HepG2 (cell line): ENCODE measurements around the gene FARSB. TPM values are rescaled to one million over a fixed set of nuclear protein-coding genes. Genes with fewer than 3 reads are reported as not detected.

Source experiments
- CTCF ChIP-seq: sonication (generic); formaldehyde crosslinking; IDR thresholded peaks from 2 replicates; pipeline ENCODE4 v1.5.0; 2020; ENCODE audit warnings: mild to moderate bottlenecking, missing genetic modification reagents, moderate library complexity
- DDIT3 ChIP-seq: sonication (generic); formaldehyde crosslinking; IDR thresholded peaks from 2 replicates; pipeline ENCODE4 v1.4.0; 2020; ENCODE audit warnings: mild to moderate bottlenecking, missing genetic modification reagents
- ELF4 ChIP-seq: sonication (generic); formaldehyde crosslinking; IDR thresholded peaks from 2 replicates; pipeline ENCODE4 v1.5.0; 2020; ENCODE audit warnings: missing genetic modification reagents, mild to moderate bottlenecking, moderate library complexity, borderline replicate concordance
- HOMEZ ChIP-seq: IDR thresholded peaks from 2 replicates; pipeline ENCODE4 v1.6.1; 2016; ENCODE audit warnings: low read depth
- KDM4B ChIP-seq: sonication (generic); formaldehyde crosslinking; IDR thresholded peaks from 2 replicates; pipeline ENCODE4 v1.4.0; 2020; ENCODE audit warnings: missing genetic modification reagents
- NR1H2 ChIP-seq: sonication (generic); formaldehyde crosslinking; IDR thresholded peaks from 2 replicates; pipeline ENCODE4 v1.8.1; 2022; ENCODE audit warnings: low read depth, missing genetic modification reagents, borderline replicate concordance
- SMARCC2 ChIP-seq: fragments of 450-650 bp; IDR thresholded peaks from 2 replicates; pipeline ENCODE4 v1.6.1; 2017; ENCODE audit warnings: antibody characterized with exemption, mild to moderate bottlenecking
- SP4 ChIP-seq: sonication (generic); formaldehyde crosslinking; IDR thresholded peaks from 2 replicates; pipeline ENCODE4 v1.8.1; 2023; ENCODE audit warnings: mild to moderate bottlenecking, missing genetic modification reagents
- STAG1 ChIP-seq: sonication (generic); formaldehyde crosslinking; IDR thresholded peaks from 2 replicates; pipeline ENCODE4 v1.4.0; 2020; ENCODE audit warnings: missing genetic modification reagents
- ZNF225 ChIP-seq: sonication (generic); formaldehyde crosslinking; IDR thresholded peaks from 2 replicates; pipeline ENCODE4 v1.4.0; 2020; ENCODE audit warnings: mild to moderate bottlenecking, missing genetic modification reagents
- ZNF251 ChIP-seq: sonication (generic); formaldehyde crosslinking; IDR thresholded peaks from 2 replicates; pipeline ENCODE4 v1.9.0; 2021; ENCODE audit warnings: mild to moderate bottlenecking, missing genetic modification reagents
- ZNF382 ChIP-seq: sonication (generic); formaldehyde crosslinking; IDR thresholded peaks from 2 replicates; pipeline ENCODE4 v1.5.0; 2020; ENCODE audit warnings: missing genetic modification reagents, mild to moderate bottlenecking, borderline replicate concordance
- ZNF530 ChIP-seq: sonication (generic); formaldehyde crosslinking; IDR thresholded peaks from 2 replicates; pipeline ENCODE4 v1.5.0; 2020; ENCODE audit warnings: low read depth, mild to moderate bottlenecking, missing genetic modification reagents
- ZNF609 ChIP-seq: sonication (generic); formaldehyde crosslinking; IDR thresholded peaks from 2 replicates; pipeline ENCODE4 v1.4.0; 2020; ENCODE audit warnings: mild to moderate bottlenecking, missing genetic modification reagents, borderline replicate concordance
- ZNF615 ChIP-seq: sonication (generic); formaldehyde crosslinking; IDR thresholded peaks from 2 replicates; pipeline ENCODE4 v1.5.0; 2020; ENCODE audit warnings: mild to moderate bottlenecking, missing genetic modification reagents, borderline replicate concordance
- ZNF670 ChIP-seq: sonication (generic); formaldehyde crosslinking; IDR thresholded peaks from 2 replicates; pipeline ENCODE4 v1.8.0; 2022; ENCODE audit warnings: mild to moderate bottlenecking, missing genetic modification reagents, borderline replicate concordance
- ZNF724P ChIP-seq: sonication (generic); formaldehyde crosslinking; IDR thresholded peaks from 2 replicates; pipeline ENCODE4 v1.8.0; 2022; ENCODE audit warnings: missing genetic modification reagents, borderline replicate concordance
- polyA plus RNA-seq, 8 experiments: library from polyadenylated mRNA; depleted of rRNA in 3 of 8; stranded (reverse) in 7 of 8; unstranded in 1 of 8; fragments of >200 nt; fragmentation: Illumina TruSeq in 4 of 8; extraction: Trizol in 4 of 8; gene quantifications; 2 replicates each; pipeline versions ENCODE4 v1.2.1 to v1.2.3, GENCODE V29; 2011 to 2016; ENCODE audit warnings: low read depth in 4 of 8, missing spikeins in 1 of 8, mixed read lengths in 1 of 8; ENCODE audit not compliant: insufficient read depth in 1 of 8
- total RNA-seq, 5 experiments: library from RNA; depleted of rRNA; stranded (reverse); fragments of >200 nt; fragmentation: Illumina TruSeq; extraction: Trizol; gene quantifications; 2 replicates each; pipeline ENCODE4 v1.2.3, GENCODE V29; 2016; ENCODE audit warnings: low read depth in 1 of 5
- TF ChIP-seq, protein P1 (sequence below): sonication (generic); formaldehyde crosslinking; IDR thresholded peaks from 2 replicates; pipeline ENCODE4 v1.5.1; 2020; ENCODE audit warnings: missing genetic modification reagents, mild to moderate bottlenecking, borderline replicate concordance

Gene FARSB
- total and polyA plus RNA-seq, 2 of the 13 experiments (the other 11 are each of a cell fraction or from before 2014, with no cell fraction given): 23.3 to 45.9 TPM

- TF ChIP-seq DDIT3 (CRISPR knock-in tag) (no peak), ZNF530 (CRISPR knock-in tag) (no peak), ZNF615 (no peak), ZNF225 (CRISPR knock-in tag) (no peak), ZNF609 (no peak), ELF4 (CRISPR knock-in tag) (0 out of 2 replicates have a peak, but pooled peaks have one; percentile 19), SMARCC2 (no peak), ZNF382 (CRISPR knock-in tag) (no peak), STAG1 (CRISPR knock-in tag) (peak; percentile 99), HOMEZ (CRISPR knock-in tag) (peak; percentile 83; the same call in 1 of the 2 replicates), KDM4B (0 out of 2 replicates have a peak, but pooled peaks have one; percentile 61), ZNF724P (no peak), SP4 (CRISPR knock-in tag) (peak; percentile 48; the same call in 1 of the 2 replicates), NR1H2 (no peak), ZNF670 (CRISPR knock-in tag) (no peak), CTCF (peak; percentile 99), ZNF251 (no peak)
- TF ChIP-seq, protein P1, sequence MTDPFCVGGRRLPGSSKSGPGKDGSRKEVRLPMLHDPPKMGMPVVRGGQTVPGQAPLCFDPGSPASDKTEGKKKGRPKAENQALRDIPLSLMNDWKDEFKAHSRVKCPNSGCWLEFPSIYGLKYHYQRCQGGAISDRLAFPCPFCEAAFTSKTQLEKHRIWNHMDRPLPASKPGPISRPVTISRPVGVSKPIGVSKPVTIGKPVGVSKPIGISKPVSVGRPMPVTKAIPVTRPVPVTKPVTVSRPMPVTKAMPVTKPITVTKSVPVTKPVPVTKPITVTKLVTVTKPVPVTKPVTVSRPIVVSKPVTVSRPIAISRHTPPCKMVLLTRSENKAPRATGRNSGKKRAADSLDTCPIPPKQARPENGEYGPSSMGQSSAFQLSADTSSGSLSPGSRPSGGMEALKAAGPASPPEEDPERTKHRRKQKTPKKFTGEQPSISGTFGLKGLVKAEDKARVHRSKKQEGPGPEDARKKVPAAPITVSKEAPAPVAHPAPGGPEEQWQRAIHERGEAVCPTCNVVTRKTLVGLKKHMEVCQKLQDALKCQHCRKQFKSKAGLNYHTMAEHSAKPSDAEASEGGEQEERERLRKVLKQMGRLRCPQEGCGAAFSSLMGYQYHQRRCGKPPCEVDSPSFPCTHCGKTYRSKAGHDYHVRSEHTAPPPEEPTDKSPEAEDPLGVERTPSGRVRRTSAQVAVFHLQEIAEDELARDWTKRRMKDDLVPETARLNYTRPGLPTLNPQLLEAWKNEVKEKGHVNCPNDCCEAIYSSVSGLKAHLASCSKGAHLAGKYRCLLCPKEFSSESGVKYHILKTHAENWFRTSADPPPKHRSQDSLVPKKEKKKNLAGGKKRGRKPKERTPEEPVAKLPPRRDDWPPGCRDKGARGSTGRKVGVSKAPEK (CRISPR knock-in tag): no peak
Measured at GRCh38 chr2:222690564-222691200, 34.8 kb upstream of the FARSB start (continued).
